Activated T-cell treated with anti-CD3 and anti-CD28 coated beads for 4 hours (primary cell): ENCODE measurements around the gene XRCC4.

ENCODE experiments used
- DNase-seq: peaks from one replicate; pipeline ENCODE4 v3.0.0-alpha.2; 2020

The XRCC4 gene

DNA sequence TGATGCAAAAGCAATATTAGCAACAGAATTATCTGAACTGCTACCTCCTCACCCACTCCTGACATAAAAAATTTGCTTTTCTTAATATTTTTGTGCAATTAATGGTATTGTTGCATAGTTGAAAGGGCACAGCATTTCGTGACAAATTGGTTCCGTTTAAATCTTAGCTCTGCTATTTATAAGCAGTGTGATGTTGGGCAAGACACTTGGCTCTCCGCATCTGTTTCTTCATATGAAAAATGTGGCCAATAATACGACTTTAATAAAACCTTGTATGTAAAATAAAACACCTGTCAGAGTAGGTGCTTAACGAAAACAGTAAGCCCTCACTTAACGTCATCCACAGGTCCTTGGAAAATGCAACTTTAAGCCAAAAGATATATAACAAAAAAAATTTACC is 4.4 kb upstream of the XRCC4 start:
- DNase-seq, result no peak

DNA sequence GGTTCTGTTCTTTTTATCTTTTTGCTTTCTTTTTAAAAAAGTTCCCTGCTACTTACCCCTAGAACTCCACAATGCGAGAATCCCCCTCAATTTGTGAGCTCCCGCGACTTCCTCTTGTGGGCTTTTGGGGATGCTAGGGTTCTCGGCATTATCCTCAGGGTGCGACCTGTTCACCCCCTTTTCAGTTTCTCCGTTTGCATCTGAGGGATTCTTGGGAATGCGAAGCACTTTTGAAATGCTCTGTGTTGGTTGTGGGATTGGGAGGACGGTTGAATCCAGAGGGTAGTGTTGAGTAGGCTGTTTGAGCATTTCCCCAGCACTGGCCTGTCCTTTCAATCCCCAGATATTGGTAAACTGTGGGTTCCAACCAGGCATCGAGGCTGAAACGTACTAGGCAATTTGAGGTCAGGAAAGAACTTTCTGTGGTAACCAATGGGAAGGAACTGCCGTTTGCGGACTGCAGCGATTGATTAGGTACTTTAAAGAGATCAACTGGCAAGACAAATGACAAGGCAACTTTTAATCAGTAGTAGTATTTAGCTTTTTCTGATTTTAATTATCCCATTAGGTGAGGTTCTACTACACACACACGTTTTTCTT is 415 bp downstream of the XRCC4 start:
- peak; percentile 1 for DNase-seq

- DNase-seq, result no peak
Measured at GRCh38 chr5:83082750-83083149, 5.4 kb downstream of the XRCC4 start.

DNA sequence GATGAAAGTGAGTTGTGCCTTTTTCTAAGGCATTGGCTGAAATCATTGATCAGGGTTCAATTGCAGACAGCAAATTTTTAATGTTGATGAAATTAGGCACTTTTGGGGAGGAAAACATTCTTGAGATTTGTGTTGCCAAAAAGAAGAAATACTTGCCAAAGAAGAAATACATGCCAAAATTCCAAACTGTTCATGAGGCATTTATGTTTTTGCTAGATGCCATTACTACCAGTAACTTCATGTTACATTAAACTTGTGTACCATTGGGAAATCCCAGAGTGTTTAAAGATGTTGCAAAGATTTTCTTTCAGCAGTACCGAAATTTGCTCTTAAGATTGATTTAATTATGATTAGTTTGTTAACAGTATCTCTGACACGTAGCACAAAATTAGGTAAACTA is 7.0 kb downstream of the XRCC4 start:
- no peak for DNase-seq

DNA sequence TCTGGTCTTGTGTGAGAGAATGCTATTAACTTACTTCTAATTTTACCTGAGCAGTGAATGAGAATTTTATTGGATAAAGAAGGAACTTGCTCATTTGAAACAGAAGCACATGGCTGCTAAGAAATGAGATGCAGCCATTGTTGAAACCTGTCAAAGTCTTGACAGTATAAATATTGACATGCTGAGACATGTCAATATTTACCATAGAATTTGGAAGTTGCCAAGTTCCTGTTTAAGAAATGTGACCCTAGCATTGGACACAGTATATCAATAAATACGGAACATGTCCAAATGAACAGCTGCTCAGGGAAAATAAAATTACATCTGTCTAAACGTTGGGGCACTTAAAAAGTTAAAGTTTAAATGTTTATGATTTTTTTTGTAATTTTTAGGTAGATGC is 7.8 kb downstream of the XRCC4 start:
- DNase-seq, result no peak

GRCh38 chr5:83090169-83090568 is 12.8 kb downstream of the XRCC4 start:
- no peak for DNase-seq

DNA sequence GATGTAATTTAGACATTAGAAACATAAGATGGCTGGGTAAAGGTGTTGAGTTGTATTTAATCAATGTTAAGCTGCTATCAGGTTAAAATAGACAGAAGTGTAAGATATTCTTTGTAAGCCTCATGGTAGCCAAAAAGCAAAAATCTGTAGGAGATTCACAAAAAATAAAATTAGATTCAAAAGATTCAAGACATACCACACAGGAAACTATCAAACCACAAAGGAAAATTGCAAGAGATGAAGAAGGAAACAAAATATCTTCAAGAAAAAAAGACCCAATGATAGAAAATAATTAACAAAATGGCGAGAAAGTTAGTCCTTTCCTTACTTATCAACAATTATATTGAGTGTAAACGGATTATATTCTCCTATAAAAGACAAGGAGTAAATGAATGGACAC is 15.3 kb downstream of the XRCC4 start:
- DNase-seq, result no peak

DNA sequence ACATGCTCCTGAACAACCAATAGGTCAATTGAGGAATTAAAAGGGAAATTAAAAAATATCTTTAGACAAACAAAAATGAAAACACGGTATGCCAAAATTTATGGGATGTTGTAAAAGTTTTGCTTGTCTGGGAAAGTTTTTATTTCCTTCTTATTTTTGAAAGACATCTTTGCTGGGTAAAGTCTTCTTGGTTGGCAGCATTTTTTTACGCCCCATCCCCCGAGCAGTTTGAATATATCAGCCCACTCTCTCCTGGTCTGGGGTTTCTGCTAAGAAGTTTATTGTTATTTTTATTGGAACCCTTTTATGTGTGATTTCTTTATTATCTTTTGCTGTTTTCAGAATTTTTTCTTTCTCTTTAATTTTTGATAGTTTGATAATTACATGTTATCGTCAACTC is 16.3 kb downstream of the XRCC4 start:
- DNase-seq, result no peak

DNA sequence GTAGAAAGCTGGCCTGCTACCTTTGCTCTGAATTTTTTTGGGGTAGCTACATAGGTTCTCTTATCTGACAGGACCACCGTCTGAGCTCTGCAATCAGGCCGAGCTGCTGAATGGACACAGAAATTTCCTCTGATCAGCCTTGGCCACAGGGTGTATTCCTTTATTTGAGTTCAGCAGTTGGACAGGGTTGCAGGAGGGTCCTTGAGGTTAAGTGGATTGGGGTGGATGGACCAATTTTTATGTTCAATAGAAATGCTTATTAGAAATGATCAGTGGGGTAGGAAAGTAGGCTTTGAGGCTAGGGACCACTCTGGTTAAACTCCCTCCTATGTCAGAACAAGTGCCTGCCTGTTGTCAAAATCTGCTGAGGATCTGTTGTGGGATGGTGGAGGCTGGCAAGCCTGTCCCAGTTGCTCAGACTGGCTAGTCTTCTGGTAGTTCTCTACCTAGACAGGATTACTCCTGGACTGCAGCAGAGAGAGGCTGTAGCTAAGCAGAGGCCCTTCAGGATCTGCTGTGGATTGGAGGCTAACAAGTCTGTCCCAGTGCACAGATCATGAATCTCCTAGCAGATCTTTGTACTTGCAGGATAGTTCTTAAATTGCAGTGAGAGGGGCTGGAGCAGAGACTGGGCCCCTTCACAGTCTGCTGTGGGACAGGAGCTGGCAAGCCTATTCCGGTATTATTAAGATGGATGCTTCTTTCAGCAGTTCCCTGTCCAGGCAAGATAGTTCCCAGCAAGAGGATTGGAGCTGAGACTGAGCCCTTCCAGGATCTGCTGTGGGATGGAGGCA is 18.0 kb downstream of the XRCC4 start:
- DNase-seq, result no peak

DNA sequence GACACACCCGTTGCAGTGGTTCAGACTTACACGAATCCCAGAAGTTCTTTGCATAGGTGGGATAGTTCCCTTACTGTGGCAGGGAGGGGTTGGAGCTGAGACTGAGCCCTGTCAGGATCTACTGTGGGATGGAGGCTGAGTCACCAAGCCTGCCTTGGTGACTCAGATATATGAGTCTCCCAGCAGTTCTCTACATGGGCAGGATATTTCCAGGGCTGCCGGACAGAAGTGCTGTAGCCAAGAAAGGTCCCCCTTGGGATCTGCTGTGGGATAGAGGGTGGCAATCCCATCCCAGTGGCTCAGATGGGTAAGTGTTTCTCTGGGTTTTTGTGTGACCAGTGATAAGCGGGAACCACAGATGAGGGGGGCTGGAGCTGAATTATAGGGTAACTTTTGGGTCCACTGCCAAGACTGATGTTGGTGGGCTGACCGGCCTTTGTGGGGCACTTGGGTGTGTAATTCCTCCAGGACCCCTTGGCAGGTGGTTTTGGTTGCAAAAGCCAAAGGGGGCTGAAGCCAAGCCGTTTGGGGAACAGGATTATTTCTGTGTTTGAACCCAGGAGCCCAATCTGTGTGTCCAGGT is 18.7 kb downstream of the XRCC4 start:
- no peak for DNase-seq

GRCh38 chr5:83096660-83097339 is 19.5 kb downstream of the XRCC4 start:
- no peak for DNase-seq

DNA sequence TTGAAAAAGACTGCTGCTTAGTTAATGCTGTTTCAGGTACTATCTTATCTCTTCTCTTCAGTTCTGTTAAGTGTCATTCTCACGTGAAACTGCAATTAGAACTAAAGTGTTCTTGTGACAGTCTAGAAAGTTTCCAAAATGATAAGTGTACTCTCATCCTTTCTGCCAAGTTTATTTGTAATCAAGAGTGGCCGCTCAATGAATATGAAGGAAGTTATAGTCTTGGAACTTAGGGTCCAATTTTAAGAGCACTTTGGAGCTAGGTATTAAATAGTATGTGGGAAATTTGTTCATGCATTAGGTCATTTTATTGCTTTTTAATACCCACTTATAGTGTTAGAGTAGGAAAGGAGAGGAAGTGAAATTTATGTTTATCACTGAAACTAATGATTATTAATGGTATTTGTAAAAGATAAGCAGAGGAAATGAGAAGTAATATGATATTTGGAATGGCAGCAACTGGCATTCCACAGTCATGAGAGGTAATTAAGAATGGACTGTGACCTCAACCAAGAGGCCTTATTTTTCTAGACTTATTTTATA is 20.4 kb downstream of the XRCC4 start:
- DNase-seq, result no peak

- no peak for DNase-seq
Measured at GRCh38 chr5:83099001-83099400, 21.7 kb downstream of the XRCC4 start.

- no peak for DNase-seq
Measured at GRCh38 chr5:83099445-83099844, 22.1 kb downstream of the XRCC4 start.

DNA sequence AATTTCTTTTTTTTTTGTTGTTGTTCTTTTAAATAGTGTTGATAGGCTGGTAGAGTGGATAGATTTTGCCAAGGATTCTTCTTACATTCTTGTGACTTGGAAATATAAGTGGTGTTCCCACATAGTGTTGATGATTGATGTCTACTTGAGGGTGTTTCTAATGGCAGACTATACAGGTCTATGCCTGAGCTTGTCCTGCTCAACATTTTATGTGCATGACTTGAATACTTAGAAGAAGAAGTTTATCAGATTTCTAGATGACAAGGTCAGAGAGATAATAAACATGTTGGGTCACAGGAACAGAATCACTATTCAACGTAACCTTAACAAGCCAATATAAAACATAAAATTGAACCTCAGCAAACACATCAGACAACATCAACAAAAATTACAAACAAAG is 24.2 kb downstream of the XRCC4 start:
- DNase-seq, result no peak

- no peak for DNase-seq
Measured at GRCh38 chr5:83102364-83102980, 25.1 kb downstream of the XRCC4 start.

DNA sequence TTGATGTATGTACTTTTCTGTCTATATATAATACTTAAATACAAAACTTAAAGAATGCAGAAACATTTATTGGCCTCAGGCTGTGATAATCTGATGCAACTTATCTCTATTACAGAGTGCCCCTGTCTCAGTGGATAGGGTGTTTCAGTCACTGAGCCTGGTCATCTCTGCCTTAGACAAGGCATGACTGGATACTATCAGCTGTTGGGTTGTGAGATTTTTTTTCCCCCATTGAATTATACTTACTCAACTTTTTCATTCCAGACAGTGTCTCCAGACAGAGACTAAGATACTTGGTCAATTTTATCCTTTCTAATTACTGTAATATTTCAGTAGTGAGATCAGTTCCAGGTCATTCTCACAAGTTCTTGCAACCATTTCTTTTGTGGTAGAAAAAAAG is 26.7 kb downstream of the XRCC4 start:
- no peak for DNase-seq

- no peak for DNase-seq
Measured at GRCh38 chr5:83107692-83108420, 30.5 kb downstream of the XRCC4 start.

DNA sequence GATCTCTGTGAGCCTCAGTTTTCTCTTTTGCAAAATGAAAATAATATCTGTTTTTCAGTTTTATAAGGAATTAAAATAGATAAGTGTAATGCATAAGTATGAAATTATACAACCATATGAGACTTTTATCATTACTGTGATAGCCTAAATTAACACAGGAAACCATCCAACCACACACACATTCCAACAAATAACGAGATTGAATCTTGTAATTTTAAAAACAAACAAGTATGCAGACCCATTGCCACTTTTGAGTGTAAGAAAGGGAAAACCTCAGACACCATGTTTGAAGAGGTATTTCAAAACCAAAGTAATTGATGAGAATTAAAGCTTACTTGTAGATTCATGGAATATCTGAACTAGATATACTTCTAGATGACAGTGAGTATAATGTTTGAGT is 32.0 kb downstream of the XRCC4 start:
- DNase-seq, result no peak

- no peak for DNase-seq
Measured at GRCh38 chr5:83115816-83116215, 38.5 kb downstream of the XRCC4 start.

DNA sequence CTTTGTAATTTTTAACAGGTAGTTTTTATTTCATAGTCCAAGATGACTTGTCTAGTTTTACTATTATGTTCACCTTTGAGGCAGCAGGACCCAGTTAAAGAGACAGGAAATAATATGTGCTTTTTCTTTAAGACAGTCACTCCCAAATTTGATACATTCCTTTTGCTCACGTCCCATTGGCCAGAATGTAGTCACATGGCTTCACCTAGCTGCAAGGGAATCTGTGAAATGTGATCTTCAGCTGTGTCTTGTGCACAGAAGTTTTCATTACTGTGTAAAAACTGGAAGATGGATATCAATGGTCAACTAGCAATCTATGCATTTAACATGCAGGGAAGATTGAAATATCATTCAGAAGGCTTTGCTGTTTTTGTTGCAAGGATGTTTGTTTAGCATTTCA is 41.1 kb downstream of the XRCC4 start:
- DNase-seq, result no peak

GRCh38 chr5:83118976-83119375 is 41.6 kb downstream of the XRCC4 start:
- no peak for DNase-seq
